ENCODE results near the gene ZFAND3.

GRCh38 chr6:37987559-37987958 is 168.0 kb downstream of the ZFAND3 start:
- TF ChIP-seq CTCF (IDR thresholded peaks at IDR 0.05; ENCODE audit: extremely low read depth in 1 of 2, insufficient read depth in 1 of 2, low read depth in 1 of 2, low read length in 2 of 2) (no peak), POLR2A (IDR thresholded peaks at IDR 0.05; ENCODE audit: low read depth, low read length) (no peak), POLR2AphosphoS5 (IDR thresholded peaks at IDR 0.05; ENCODE audit: insufficient read depth, low read depth, low read length) (no peak), EZH2 (IDR thresholded peaks at IDR 0.05; ENCODE audit: borderline replicate concordance, low read depth, low read length, severe bottlenecking) (no peak)
